Prostate gland (tissue), 2 donors: ENCODE results near the gene GPS2. TPM values are rescaled to one million over a fixed set of nuclear protein-coding genes. Genes with fewer than 3 reads are reported as not detected.

Source experiments
- DNase-seq: peaks from one replicate; pipeline ENCODE4 v3.0.0-alpha.2; 2019; ENCODE audit warnings: low spot score
- H3K27ac ChIP-seq, 2 donors: fragments of 200-600 bp; sonication (generic); 2 replicates each; pipeline ENCODE4 v1.5.1; 2017 to 2019
- H3K27me3 ChIP-seq: fragments of 200-600 bp; sonication (generic); replicated peaks from 2 replicates; pipeline ENCODE4 v1.5.1; 2019; ENCODE audit not compliant: insufficient read depth
- H3K36me3 ChIP-seq, 2 donors: fragments of 200-600 bp; sonication (generic); 1 replicate in 1 of 2; 2 replicates in 1 of 2; pipeline versions ENCODE4 v1.5.1 to v1.8.1; 2017 to 2019
- H3K4me1 ChIP-seq: fragments of 200-600 bp; sonication (generic); replicated peaks from 2 replicates; pipeline ENCODE4 v1.5.1; 2019
- H3K4me3 ChIP-seq, 2 donors: fragments of 200-600 bp; sonication (generic); 2 replicates each; pipeline ENCODE4 v1.5.1; 2017 to 2019
- H3K9me3 ChIP-seq: fragments of 200-600 bp; sonication (generic); 2 replicates; pipeline ENCODE4 v1.5.1; 2017
- CTCF ChIP-seq, 4 experiments: fragments of 200-600 bp in 2 of 4; fragments of 450-650 bp in 2 of 4; sonication (generic) in 2 of 4; IDR thresholded peaks; 1 replicate in 3 of 4; 2 replicates in 1 of 4; pipeline ENCODE4 v1.5.1; 2016 to 2019; ENCODE audit warnings: antibody characterized with exemption in 4 of 4, mild to moderate bottlenecking in 2 of 4, moderate library complexity in 2 of 4
- POLR2A ChIP-seq: fragments of 450-650 bp; IDR thresholded peaks from one replicate; pipeline ENCODE4 v1.6.1; 2016; ENCODE audit warnings: antibody characterized with exemption, mild to moderate bottlenecking
- POLR2AphosphoS5 ChIP-seq: sonication (generic); formaldehyde crosslinking; IDR thresholded peaks from one replicate; pipeline ENCODE4 v1.6.1; 2017; ENCODE audit warnings: antibody characterized with exemption
- WGBS: methylation state at CpG from one replicate; pipeline ENCODE4 v1.1.5; 2018; 5-methylcytosine and 5-hydroxymethylcytosine counted together
- intact Hi-C: fragments of 100-400 bp; cut with DNase I; formaldehyde crosslinking; loops from one replicate; pipeline ENCODE4 v1.14.2; 2022
- total RNA-seq, 2 donors: library from RNA; depleted of rRNA; stranded (reverse); fragments of >200 nt; gene quantifications; one replicate each; pipeline ENCODE4 v1.1.0, GENCODE V29; 2016

Gene GPS2
- total RNA-seq, 2 donors from 2014 or later: 88.4 to 140 TPM

- Histone ChIP-seq H3K27me3 (no peaks in the 10 kb centered on the region), H3K36me3 (no peaks in the 10 kb centered on the region), H3K4me1 (peaks cover 6% of the 10 kb centered on the region), H3K27ac (no peak overlapping the region), H3K4me3 (peak overlapping the region in 1 of 2 donors; percentile 87), H3K9me3 (no peaks in the 10 kb centered on the region)
- TF ChIP-seq POLR2A (no peak), CTCF (IDR thresholded peaks at IDR 0.05) (no peak), POLR2AphosphoS5 (no peak)
- intact Hi-C loops: no loop called here
- DNase-seq: no peak
- 58% methylated on average over 1 of the region's 1 CpG for WGBS
Measured at GRCh38 chr17:7328009-7328408, 12.8 kb upstream of the GPS2 start.

- peaks cover 0 to 3% of the 10 kb centered on the region in 2 donors for H3K36me3 ChIP-seq
- no peak for TF ChIP-seq POLR2A
- TF ChIP-seq CTCF (IDR thresholded peaks at IDR 0.05): no peak
- no peak for TF ChIP-seq POLR2AphosphoS5
- WGBS: 86% methylated on average over 17 of the region's 17 CpGs
- no peak overlapping the region for H3K4me3 ChIP-seq
- intact Hi-C loops: no loop called here
- no peak for DNase-seq
- H3K27me3 ChIP-seq: no peaks in the 10 kb centered on the region
- H3K4me1 ChIP-seq: peaks cover 6% of the 10 kb centered on the region
- H3K27ac ChIP-seq: no peak overlapping the region
- no peaks in the 10 kb centered on the region for H3K9me3 ChIP-seq
Measured at GRCh38 chr17:7327501-7327900, 12.3 kb upstream of the GPS2 start.

GRCh38 chr17:7327056-7327455 lies 11.9 kb upstream of the GPS2 start:
- intact Hi-C loops: no loop called here
- 87% methylated on average over 7 of the region's 7 CpGs for WGBS
- no peaks in the 10 kb centered on the region for H3K9me3 ChIP-seq
- H3K27ac ChIP-seq: no peak overlapping the region
- H3K4me1 ChIP-seq: peaks cover 6% of the 10 kb centered on the region
- no peaks in the 10 kb centered on the region for H3K27me3 ChIP-seq
- no peak for TF ChIP-seq POLR2A
- no peak for TF ChIP-seq CTCF (IDR thresholded peaks at IDR 0.05)
- TF ChIP-seq POLR2AphosphoS5: no peak
- no peak for DNase-seq
- H3K36me3 ChIP-seq: peaks cover 0 to 7% of the 10 kb centered on the region in 2 donors
- H3K4me3 ChIP-seq: no peak overlapping the region

GRCh38 chr17:7326186-7326585 lies 11.0 kb upstream of the GPS2 start:
- Histone ChIP-seq H3K9me3 (no peaks in the 10 kb centered on the region), H3K4me3 (no peak overlapping the region), H3K27ac (no peak overlapping the region), H3K4me1 (peaks cover 6% of the 10 kb centered on the region), H3K27me3 (no peaks in the 10 kb centered on the region), H3K36me3 (peaks cover 8 to 11% of the 10 kb centered on the region in 2 donors)
- intact Hi-C loops: no loop called here
- DNase-seq: no peak
- TF ChIP-seq CTCF (IDR thresholded peaks at IDR 0.05): no peak
- TF ChIP-seq POLR2A: no peak
- no peak for TF ChIP-seq POLR2AphosphoS5
- 93% methylated on average over 11 of the region's 11 CpGs for WGBS

- TF ChIP-seq POLR2AphosphoS5 (no peak), POLR2A (no peak), CTCF (IDR thresholded peaks at IDR 0.05) (no peak)
- intact Hi-C loops: no loop called here
- H3K27me3 ChIP-seq: no peaks in the 10 kb centered on the region
- no peak overlapping the region for H3K4me3 ChIP-seq
- H3K36me3 ChIP-seq: peaks cover 11 to 13% of the 10 kb centered on the region in 2 donors
- no peaks in the 10 kb centered on the region for H3K9me3 ChIP-seq
- DNase-seq: no peak
- H3K4me1 ChIP-seq: no peaks in the 10 kb centered on the region
- WGBS: 85% methylated on average over 17 of the region's 19 CpGs
- H3K27ac ChIP-seq: no peak overlapping the region
Measured at GRCh38 chr17:7325031-7325528, 9.9 kb upstream of the GPS2 start.
